Transverse colon (tissue), 3 donors: ENCODE data around the gene PLOD2.

Source experiments
- POLR2A ChIP-seq: fragments of 450-650 bp; IDR thresholded peaks from one replicate; pipeline ENCODE4 v1.6.1; 2016; ENCODE audit warnings: antibody characterized with exemption, mild to moderate bottlenecking, moderate library complexity
- TF ChIP-seq, protein P1 (sequence below), 5 experiments: fragments of 200-600 bp in 3 of 5; fragments of 450-650 bp in 2 of 5; sonication (generic) in 3 of 5; IDR thresholded peaks; 1 replicate in 2 of 5; 2 replicates in 3 of 5; pipeline ENCODE4 v1.5.1; 2016 to 2017; ENCODE audit warnings: antibody characterized with exemption in 5 of 5, inconsistent platforms in 3 of 5, mild to moderate bottlenecking in 2 of 5, moderate library complexity in 1 of 5

DNA sequence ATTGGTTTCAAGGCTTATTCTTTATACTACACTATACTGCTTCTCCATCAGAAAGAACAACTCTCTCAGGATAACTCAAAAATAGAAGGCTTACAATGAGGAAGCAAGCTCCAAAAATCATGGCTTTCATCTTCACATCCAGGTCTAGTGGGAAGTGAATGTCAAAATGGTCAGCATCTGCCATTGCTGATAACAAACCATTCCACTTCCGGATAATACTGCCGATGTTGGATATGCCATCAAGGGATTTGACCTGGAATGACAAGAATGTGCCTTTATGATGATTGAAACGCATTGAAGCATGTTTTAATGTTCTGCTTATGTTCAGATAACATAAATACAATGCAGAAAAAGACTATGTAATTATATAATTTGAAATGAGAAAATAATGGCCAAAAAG, 34.0 kb upstream of the PLOD2 start:
- TF ChIP-seq, protein P1, sequence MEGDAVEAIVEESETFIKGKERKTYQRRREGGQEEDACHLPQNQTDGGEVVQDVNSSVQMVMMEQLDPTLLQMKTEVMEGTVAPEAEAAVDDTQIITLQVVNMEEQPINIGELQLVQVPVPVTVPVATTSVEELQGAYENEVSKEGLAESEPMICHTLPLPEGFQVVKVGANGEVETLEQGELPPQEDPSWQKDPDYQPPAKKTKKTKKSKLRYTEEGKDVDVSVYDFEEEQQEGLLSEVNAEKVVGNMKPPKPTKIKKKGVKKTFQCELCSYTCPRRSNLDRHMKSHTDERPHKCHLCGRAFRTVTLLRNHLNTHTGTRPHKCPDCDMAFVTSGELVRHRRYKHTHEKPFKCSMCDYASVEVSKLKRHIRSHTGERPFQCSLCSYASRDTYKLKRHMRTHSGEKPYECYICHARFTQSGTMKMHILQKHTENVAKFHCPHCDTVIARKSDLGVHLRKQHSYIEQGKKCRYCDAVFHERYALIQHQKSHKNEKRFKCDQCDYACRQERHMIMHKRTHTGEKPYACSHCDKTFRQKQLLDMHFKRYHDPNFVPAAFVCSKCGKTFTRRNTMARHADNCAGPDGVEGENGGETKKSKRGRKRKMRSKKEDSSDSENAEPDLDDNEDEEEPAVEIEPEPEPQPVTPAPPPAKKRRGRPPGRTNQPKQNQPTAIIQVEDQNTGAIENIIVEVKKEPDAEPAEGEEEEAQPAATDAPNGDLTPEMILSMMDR (IDR thresholded peaks at IDR 0.05), result no peak
- no peak for TF ChIP-seq POLR2A
